Hematopoietic multipotent progenitor cell treated with erythropoietin and hydrocortisone succinate and interleukin-3 and kit ligand, for 8 days (in vitro differentiated cells): ENCODE data around the gene CT47C1.
"Not testable (repeated sequence)": the region's sequence is repeated elsewhere in the genome, so short reads cannot be mapped to it uniquely, and the experiment has no call there.

Source experiments
- DNase-seq: peaks from one replicate; pipeline ENCODE4 v3.0.0-alpha.2; 2015

The CT47C1 gene

DNA sequence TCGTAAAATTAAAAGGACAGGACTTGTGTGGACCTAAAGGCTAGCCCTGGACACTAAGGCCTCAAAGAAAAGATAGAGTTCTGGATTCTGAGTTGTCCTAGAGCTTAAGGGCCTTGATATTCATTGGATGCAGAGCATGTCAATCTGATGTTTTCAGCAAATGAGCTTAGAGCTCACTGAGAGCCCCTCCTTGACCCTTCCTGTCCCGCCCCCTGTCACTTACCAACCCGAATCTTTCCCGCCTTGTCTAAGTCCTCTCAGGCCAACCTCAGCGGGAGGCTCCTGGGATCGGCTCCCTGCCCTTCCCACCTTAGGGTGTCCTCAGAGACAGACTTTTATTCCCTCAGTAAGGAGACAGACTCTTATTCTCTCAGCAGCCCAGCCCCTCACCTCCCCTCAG lies at the start of gene CT47C1:
CT47C1 (plus strand) TSS at position 250 of the 400 bp plus-strand sequence. CDS start 233 bp downstream, outside the sequence.
- no peak for DNase-seq

DNA sequence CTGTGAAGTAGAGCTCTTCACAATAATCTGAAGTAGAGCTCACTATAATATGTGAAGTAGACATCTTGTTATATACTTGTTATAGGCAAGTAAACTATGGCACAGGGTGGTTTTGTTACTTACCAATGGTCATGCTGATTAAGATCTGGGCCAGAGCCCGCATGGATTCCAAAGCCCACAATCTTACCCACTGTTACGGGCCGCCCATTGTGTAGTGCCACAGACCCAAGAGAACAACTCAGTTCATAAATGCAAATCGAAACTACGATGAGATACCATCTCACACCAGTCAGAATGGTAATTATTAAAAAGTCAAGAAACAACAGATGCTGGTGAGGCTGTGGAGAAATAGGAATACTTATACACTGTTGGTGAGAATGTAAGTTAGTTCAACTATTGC lies 46.9 kb upstream of the CT47C1 start:
- DNase-seq = no peak

DNA sequence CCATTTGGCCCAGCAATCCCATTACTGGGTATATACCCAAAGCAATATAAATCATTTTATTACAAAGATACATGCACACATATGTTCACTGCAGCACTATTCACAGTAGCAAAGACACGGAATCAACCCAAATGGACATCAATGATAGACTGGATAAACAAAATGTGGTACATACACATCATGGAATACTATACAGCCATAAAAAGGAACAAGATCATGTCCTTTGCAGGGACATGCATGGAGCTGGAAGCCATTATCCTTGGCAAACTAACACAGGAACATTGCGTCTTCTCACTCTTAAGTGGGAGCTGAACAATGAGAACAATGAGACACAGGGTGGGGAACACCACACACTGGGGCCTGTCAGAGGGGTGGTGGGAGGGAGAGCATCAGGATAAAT lies 46.4 kb upstream of the CT47C1 start:
- not testable (repeated sequence) for DNase-seq

DNA sequence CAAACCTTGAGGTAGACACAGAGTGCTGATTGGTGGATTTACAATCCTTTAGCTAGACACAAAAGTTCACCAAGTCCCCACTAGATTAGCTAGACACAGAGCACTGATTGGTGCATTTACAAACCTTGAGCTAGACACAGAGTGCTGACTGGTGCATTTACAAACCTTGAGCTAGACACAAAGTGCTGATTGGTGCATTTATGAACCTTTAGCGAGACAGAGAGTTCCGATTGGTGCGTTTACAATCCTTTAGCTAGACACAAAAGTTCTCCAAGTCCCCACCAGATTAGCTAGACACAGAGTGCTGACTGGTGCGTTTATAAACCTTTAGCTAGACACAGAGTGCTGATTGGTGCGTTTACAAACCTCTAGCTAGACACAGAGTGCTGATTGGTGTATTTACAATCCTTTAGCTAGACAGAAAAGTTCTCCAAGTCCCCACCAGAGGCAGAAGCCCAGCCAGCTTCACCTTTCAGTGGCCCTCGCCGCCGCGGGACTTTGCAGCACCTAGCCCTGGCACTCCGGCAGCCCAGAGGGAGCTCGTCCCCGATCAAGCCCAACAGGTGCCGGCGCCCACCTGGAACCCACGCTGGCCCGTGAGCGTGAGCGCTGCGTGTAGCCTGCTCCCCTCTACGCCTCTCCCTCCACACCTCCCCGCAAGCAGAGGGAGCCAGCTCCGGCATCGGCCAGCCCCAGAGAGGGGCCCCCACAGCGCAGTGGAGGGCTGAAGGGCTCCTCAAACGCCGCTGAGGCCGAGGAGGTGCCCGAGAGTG lies 44.6 kb upstream of the CT47C1 start:
- DNase-seq = not testable (repeated sequence)

DNA sequence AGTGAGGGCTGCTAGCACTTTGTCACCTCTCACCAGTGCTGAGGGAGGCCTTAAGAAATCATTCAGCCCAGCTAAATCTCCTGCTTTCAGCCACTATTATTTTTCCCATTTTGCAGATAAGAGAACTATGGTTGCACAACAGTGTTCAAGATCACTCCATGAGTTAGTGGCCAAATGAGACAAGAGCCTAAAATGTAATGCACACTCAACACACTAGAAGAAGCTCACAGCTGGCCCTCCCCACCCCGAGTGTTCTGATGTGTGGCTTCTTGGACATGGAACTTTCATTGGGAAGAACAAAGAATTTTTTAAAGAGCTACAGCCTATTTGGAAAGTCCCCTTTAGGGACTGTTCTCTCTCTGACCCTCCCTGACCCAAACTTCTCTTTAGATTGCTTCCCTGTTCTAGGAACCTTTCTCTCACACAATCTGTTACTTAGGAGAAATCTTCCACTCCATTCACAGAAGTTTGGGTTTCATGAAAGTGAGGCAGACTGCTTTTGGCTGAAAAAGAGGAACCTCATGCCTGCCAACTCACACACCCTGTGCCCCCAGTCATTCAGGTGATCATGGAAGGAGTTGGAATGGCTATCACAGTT lies 44.0 kb upstream of the CT47C1 start:
- no peak for DNase-seq

DNA sequence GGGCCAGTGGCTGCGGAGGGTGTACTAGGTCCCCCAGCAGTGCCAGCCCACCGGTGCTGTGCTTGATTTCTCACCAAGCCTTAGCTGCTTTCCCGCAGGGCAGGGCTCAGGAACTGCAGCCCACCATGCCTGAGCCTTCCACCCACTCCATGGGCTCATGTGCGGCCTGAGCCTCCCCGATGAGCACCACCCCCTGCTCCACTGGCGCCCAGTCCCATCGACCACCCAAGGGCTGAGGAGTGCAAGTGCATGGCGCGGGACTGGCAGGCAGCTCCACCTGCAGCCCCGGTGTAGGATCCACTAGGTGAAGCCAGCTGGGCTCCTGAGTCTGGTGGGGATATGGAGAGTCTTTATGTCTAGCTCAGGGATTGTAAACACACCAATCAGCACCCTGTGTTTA lies 43.1 kb upstream of the CT47C1 start:
- DNase-seq = not testable (repeated sequence)

DNA sequence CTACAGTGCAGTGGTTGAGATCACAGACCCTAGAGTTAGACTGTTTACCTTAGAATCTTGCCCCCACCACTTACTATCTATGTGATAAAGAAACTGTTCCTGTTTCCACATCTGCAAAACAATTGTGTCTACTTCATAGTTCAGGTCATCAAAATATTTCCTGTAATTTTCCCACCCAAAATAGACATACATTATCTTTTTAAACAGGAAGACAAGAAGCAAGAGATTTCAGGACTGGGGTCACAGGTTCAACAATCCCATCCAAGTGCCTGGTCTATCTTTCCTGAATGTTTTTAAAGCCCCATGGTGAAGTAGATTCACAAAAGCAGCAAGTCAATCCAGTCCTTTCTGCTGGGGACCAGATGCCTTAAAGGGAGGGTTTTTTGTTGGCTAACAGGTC lies 41.8 kb upstream of the CT47C1 start:
- no peak for DNase-seq

DNA sequence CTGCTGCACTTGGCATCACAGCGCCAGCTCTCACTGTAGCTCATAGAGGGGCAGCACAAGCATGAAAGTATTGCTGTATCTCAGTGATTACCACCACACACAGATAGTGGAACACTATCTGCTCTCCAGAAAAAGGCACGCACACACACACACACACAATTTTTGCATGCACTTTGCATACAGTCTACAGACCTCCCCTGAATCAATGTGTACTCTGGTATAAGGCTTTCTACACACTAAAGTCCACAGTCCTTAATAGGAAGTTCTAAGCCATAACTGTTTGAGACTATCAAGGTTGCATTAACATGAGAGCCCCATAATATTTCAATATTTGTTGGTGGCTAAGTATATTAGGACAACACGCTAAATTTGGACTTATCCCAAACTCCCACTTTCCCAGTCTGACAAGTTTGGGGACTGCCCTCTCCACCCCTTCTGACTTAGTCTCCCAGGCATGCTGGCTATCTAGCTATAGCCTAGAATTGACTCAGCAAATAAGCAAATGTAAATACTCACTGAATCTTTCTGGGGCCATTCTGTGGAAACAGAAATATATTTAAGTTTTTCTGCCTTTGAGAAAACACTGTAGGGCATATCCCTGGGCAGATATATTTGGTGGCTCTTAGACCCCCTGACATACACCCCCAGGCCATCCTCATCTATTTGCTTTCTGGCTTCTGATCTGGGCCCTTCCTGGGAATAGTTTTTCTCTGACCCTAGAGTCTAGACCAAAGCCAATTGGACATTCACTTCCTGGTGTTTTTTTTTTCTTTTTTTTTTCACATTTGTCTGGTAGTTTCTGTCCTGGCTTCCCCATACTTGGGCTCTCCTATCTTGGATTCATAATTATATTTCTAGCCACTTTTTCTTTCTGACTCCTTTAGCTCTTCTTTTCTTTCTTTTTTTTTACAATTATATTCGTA lies 36.4 kb upstream of the CT47C1 start:
- DNase-seq = no peak

DNA sequence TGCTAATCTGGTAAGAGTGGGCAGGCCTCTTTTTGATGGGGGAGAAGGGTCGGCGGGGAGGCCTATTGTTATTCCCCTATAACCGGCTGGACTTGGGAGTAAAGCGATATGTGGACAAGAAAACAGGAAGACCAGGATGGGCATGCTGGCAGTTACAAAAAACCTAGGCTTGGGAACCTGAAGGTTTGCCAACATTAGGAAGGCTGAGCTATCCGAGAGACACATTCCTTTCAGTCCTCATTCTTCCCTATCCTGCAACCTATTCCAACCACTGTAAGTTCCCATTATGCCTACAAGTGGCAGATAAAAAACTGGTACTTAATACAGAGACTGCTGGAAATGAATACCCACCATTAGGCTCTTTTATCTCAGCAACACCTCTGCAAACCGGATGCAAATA lies 32.4 kb upstream of the CT47C1 start:
- DNase-seq = no peak

DNA sequence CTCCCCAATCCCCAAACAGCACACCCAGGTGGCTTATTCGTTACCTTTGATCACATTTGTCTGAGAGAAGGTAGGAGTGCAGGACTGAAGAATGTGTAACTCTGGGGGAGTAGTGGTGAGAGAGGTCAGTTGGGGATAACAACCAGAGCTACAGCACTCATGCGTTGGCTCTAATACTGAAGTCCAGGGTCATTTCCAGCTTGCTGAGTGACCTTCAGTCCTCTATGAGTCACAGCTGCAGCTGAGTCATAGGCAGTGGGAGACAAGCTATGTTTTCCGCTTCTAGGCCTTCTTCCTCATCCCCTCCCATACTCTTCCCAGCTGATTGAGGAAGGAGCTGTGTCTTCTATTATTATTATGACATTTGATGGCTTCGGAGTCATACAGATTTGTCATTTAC lies 31.6 kb upstream of the CT47C1 start:
- DNase-seq = no peak

DNA sequence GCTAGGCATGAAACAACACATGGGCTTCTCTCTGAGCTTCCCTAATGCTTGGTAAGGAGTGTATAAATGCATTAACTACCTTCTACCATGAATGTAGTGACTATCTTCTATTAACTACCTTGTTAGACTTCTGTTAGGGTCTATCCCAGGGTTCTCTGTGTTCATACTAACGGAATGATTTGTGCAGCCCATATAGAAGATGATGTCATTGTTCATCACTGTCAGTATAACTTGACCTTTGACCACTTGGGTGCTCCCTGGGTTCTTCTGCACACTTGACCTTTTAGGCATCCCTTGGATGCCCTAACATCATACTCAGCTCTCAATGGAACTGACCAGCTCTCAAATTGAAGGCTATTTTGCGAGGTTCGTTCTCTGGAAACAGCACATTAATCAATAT lies 30.8 kb upstream of the CT47C1 start:
- no peak for DNase-seq

DNA sequence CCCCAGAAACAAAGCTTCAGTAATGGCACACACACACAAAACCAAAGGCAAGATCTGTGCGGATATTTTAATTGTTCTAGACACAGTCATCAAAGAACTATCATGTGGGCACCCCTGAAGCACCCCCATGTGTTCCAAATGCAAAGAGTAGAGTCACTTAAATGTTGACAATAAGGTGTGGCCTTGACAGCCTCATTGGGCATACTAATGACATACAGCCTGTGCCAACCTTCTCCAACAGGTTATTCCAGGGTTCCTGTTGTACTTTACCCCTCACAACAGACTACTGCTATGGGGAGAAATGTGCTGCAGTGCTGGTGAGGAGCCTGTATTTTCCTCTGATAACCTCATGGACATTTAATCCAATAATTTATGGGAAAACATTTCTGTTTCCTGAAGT lies 29.8 kb upstream of the CT47C1 start:
- DNase-seq = no peak

DNA sequence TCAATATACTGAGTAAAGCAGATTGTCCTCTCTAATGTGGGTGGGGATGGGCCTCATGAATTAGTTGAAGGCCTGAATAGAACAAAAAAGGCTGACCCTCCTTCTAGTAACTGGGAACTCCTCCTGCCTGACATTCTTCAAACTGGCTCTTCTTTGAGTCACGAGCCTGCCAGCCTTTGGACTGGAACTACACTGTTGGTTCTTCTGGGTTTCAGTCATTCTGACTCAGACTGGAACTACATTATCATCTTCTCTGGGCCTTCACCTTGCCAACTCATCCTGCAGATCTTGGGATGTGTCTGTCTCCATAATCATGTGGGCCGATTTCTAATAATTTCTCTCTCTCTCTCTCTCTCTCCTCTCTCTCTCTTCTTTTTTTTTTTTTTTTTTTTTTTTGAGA lies 26.9 kb upstream of the CT47C1 start:
- DNase-seq = no peak

DNA sequence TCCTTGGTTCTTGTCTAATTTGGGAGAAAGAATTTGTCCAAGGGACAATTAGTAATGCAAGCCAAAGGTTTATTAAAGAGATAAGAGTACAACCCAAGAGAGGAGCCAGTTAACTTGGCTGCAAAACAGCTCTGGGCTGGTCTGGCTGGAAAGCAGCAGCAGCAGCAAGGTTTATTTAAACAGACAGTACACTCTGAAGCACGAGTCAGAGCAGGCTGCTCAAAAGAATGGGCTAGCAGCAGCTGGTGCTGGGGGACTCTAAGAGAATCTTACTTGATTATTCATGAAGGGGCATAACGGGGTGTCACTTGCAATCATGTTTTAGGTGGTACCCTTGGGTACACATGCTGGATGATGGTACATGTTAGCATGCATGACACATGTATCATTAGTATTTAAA lies 17.1 kb upstream of the CT47C1 start:
- no peak for DNase-seq

DNA sequence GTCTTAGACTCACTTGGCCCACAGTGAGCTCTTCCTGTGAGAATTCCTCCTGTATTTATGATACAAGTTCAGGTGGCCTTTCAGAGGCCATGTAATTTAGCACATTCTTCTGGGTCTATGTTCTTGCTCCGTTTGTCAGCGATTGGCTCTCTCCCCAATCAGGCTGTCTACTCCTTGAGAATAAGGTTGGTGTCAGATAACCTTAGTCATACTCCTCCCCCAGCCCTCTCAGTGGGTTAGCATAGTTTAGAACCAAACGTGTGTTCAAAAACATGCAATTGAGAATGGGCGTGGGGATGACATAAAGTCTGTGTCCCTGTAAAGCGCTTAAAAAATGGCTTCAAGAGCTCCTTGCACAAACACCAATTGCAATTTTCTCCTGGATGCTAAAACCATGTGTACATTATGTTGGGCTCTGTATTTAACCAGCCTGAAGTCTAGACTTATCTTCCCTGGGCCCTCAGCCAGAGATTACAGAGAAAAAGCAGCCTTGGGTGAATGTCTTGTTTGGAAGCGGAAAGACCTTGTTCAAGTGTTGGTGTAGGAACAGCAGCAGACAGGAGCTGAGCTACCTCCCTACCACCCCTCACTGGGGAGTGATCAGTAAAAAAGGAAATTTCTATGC lies 9.9 kb upstream of the CT47C1 start:
- no peak for DNase-seq

DNA sequence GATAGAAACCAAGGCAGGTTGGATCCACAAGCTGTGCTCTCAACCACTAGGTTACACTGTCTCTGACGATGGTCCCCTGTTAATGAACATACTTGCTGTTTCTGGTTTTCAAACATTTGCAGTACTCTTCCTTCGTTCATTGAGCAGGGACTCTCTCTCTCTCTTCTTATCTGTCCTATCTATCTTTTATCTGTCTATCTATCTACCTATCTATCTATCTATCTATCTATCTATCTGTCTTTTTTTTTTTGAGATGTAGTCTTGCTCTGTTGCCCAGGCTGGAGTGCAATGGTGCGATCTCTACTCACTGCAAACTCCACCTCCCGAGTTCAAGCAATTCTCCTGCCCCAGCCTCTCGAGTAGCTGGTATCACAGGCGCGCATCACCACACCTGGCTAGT lies 9.4 kb upstream of the CT47C1 start:
- DNase-seq = no peak

DNA sequence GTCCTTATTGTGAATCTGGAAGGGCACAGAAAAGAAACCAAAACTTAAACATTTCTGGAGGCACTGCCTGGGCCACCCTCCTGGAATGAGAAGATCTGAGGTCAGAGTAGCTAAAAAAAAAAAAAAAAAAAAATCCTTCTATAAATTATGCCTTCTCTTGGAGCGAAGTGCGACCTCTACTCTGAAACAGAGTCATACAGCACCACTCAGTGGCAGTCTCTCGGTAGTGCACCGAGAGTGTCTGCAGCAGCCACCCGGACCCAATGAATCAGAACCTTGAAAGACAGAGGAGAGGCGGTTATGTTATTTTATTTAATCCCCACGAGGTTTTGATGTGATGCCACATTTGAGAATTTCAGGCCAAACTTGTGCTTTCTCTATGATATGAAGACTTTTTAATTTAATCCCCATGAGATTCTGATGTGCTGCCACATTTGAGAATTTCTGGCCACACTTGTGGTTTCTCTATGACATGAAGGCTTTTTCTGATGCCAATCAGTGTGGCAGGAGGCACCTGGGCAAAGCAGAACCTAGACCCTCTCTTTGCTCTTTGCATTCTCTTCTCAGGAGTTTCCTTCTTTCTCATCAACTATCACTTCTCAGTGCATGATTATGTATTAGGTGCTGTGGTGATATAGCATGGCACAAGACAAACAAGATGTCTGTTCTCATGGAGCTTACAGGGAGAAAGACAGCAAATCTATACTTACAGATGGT lies 5.6 kb upstream of the CT47C1 start:
- peak; percentile 5 for DNase-seq

DNA sequence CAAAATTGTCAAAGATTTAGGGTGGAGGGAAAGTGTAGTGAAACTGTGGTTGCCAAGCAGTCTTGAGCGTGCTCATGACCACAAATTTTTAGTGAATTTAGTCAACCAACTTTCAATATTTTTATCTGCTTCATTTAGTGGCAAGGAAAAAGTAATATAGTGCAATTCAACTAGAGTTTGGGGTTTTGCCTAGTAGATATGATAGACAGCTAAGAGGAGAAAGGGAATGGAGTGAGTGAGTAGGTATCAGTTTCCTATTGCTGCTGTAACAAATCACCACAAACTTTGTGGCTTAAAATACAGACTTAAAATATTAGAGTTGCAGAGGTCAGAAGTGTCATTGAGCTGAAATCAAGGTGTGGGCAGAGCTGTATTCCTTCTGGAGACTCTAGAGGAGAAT lies 3.7 kb upstream of the CT47C1 start:
- no peak for DNase-seq

DNA sequence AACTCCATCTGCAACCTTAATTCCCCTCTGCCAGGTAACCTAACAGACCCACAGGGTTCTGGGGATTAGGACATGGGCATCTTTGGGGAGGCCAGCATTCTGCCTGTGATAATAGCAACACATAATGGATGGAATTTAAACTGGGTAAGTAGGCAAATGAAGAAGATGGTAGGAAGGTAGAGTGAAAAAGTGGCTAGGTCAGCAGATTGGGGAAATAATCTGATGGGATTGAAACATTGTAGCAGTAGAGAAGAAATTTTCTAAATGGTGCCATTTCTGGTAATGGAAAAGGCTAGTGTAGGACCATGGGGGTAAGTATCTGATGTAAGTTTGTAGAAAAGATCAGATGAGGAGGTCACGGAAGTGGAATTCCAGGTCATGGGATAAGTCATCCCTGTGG lies 3.0 kb upstream of the CT47C1 start:
- no peak for DNase-seq

DNA sequence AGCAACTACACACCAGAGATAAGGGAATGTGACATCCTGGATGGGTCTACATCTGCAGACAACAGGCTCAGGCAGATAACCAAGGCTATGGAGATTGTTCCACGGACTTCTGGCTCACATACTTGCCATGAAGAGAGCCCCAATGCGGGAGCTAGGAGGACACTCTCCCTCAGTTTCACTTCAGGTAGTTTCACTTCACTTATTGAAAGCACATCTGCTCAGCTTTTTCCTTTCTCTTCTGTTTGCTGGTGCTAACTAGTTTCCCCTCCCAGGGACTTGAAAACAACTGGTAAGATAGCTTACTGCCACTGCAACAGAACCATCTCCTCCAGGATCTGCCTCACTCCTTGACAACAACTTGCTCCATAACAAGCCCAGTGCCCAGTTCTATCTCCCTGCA lies 1.4 kb upstream of the CT47C1 start:
- no peak for DNase-seq

DNA sequence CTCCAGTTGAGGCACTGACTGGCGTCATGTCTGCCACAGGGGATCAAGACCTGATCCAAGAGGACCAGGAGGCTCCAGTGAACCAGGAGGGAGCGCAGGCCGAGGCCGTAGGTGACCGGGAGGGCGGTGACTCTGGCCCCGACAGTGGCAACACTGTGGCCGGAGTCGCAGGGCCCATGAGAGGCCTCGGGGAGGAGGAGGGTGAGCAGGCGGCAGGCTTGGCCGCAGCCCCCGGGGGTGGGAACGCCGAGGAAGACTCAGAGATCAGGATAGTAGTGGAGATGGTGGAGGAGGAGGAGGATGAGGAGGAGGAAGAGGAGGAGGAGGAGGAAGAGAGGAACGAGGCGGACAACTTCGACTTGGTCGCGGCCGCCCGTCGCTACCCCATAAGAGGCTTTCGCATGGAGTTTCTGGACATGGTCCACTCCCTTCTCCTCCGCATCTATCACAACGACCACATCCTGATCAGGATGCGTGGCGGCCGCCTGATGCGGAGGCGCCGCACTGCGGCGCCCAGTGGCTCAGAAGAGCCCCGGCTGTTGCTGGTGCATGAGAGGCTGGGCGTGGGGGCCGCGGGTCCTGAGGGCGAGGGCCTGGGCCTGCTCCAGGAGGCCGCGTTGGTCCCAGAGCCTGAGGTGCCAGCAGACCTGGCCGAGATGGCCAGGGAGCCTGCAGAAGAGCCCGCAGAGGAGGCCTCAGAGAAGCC lies 560 bp downstream of the CT47C1 start:
- DNase-seq = no peak

DNA sequence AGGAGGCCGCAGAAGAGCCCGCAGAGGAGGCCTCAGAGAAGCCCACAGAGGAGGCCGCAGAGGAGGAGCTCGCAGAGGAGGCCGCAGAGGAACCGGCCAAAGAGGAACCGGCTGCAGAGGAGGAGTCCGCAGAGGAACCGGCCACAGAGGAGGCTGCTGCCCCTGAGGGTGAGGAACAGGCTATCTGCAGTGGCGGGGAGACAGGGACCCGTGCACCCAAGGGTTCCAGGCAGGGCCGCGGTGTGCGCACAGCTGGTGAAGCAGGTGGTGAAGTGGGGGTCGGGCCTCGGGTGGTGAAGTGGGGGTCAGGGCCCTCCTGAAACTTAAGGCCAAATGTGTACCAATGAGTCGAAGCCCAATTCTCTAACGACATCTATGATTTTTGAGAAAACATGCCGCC lies 1.1 kb downstream of the CT47C1 start:
- DNase-seq = no peak
